Thyroid gland (tissue), 4 donors: ENCODE results near the gene ABCB8. TPM values are rescaled to one million over a fixed set of nuclear protein-coding genes. Genes with fewer than 3 reads are reported as not detected.

Experiments used
- DNase-seq, 2 donors: peaks; one replicate each; pipeline ENCODE4 v3.0.0-alpha.2; 2019
- H3K27ac ChIP-seq, 3 donors: fragments of 200-600 bp; sonication (generic); 1 replicate in 2 of 3; 2 replicates in 1 of 3; pipeline ENCODE4 v1.5.1; 2016 to 2019; ENCODE audit warnings: mild to moderate bottlenecking in 1 of 3, moderate library complexity in 1 of 3
- H3K27me3 ChIP-seq: fragments of 200-600 bp; sonication (generic); one replicate; pipeline ENCODE4 v1.5.1; 2019
- H3K36me3 ChIP-seq, 2 donors: fragments of 200-600 bp; sonication (generic); one replicate each; pipeline ENCODE4 v1.5.1; 2016 to 2019
- H3K4me1 ChIP-seq, 2 donors: fragments of 200-600 bp; sonication (generic); one replicate each; pipeline ENCODE4 v1.5.1; 2017 to 2019
- H3K4me3 ChIP-seq, 3 donors: fragments of 200-600 bp; sonication (generic); replicated peaks in 1 of 3; 1 replicate in 2 of 3; 2 replicates in 1 of 3; pipeline ENCODE4 v1.5.1; 2016; ENCODE audit warnings: mild to moderate bottlenecking in 1 of 3
- H3K9me3 ChIP-seq: fragments of 200-600 bp; sonication (generic); one replicate; pipeline ENCODE4 v1.5.1; 2017
- CTCF ChIP-seq, 6 experiments: fragments of 200-600 bp in 3 of 6; fragments of 450-650 bp in 3 of 6; sonication (generic) in 3 of 6; IDR thresholded peaks; one replicate each; pipeline ENCODE4 v1.5.1; 2016 to 2019; ENCODE audit warnings: antibody characterized with exemption in 6 of 6, mild to moderate bottlenecking in 2 of 6, inconsistent platforms in 1 of 6, moderate library complexity in 1 of 6
- POLR2A ChIP-seq, 2 donors: fragments of 450-650 bp; IDR thresholded peaks; one replicate each; pipeline ENCODE4 v1.6.1; 2017; ENCODE audit warnings: antibody characterized with exemption in 2 of 2, mild to moderate bottlenecking in 2 of 2, moderate library complexity in 1 of 2
- WGBS, 2 donors: methylation state at CpG; one replicate each; pipeline ENCODE4 v1.1.5; 2017; 5-methylcytosine and 5-hydroxymethylcytosine counted together
- intact Hi-C: fragments of 100-400 bp; cut with DNase I; formaldehyde crosslinking; loops from one replicate; pipeline ENCODE4 v1.15.1; 2023
- total RNA-seq, 4 donors: library from RNA; depleted of rRNA; stranded (reverse); fragments of >200 nt; gene quantifications; one replicate each; pipeline ENCODE4 v1.2.3, GENCODE V29; 2016

The ABCB8 gene
- total RNA-seq, 4 donors from 2014 or later = 39.0 to 74.2 (median 60.9) TPM

DNA sequence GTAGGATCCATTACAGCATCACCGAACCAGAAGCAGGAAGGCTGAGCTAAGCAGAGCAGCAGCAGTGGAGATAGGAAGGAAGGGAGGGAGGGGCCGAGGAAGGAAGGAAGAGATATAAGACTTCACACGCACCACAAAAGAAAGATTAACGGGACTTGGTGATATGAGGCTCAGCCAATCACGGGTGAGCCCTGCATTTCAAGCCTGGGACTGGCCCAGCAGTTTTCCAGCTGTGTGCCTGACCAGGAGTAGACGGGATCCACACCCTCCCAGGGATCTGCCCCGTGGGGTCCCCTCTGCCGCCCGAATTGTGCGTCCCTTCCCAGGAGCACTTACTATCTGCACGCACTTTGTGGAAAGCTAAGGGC lies 20.1 kb upstream of the ABCB8 start:
- no peaks in the 10 kb centered on the region for H3K36me3 ChIP-seq
- peak overlapping the region in 1 of 3 donors; percentile 2 for H3K27ac ChIP-seq
- H3K9me3 ChIP-seq = no peaks in the 10 kb centered on the region
- no peak for TF ChIP-seq POLR2A (IDR thresholded peaks at IDR 0.05)
- no peak for TF ChIP-seq CTCF (IDR thresholded peaks at IDR 0.05)
- no peak for DNase-seq
- intact Hi-C loops = no loop called here
- no peak overlapping the region for H3K4me3 ChIP-seq
- H3K4me1 ChIP-seq = peaks cover 0 to 23% of the 10 kb centered on the region in 2 donors
- no peaks in the 10 kb centered on the region for H3K27me3 ChIP-seq
- 49 to 62% methylated on average over 11 of the region's 11 CpGs for WGBS, 2 donors

DNA sequence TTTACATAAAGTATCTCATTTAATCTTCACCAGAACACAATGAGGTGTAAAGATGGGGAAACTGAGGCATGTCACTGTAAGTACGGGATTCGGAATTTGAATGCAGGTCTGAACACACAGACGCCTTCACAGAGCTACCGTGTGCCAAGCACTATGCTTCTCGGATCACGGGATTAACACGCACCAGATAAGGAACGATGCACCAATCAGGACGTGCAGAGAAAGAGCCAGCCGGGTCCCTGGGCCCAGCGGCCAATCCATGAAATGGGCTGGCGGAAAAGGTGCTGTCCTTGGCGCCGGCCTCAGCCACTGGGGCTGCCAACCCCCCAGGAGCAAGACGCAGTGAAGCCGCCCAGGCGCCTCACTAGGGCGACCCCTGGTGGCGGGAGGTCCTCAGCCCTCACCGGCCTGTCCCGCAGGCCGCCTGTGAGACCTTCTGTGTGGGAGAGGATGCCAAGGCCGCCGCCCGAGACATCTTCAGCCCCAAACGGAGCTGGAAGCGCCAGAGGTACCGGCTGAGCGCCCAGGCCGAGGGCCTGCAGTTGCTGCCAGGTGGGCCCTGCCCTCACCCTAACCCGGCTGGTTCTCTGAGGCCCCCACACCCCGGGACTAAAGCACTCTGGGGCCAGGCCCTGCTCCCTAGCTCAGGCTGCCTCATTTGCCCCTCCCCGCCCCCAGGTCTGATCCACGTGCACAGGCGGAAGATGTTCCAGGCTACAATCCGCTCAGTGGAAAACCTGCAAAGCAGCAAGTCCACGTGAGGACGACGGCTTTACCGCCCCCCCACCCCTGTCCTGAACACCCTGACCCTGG lies 19.5 kb upstream of the ABCB8 start:
- Histone ChIP-seq H3K4me1 (peaks cover 4 to 29% of the 10 kb centered on the region in 2 donors), H3K36me3 (no peaks in the 10 kb centered on the region), H3K9me3 (no peaks in the 10 kb centered on the region), H3K27ac (peak overlapping the region in 1 of 3 donors; percentile 2), H3K4me3 (no peak overlapping the region), H3K27me3 (peaks cover 4% of the 10 kb centered on the region)
- WGBS, 2 donors = 33 to 60% methylated on average over 21 to 32 of the region's 40 CpGs
- TF ChIP-seq CTCF (IDR thresholded peaks at IDR 0.05) (peak; percentile 36 to 82 (median 60)), POLR2A (IDR thresholded peaks at IDR 0.05) (no peak)
- DNase-seq = peak; percentile 38 to 58
- intact Hi-C loops = no loop called here

- no peaks in the 10 kb centered on the region for H3K9me3 ChIP-seq
- H3K4me1 ChIP-seq = peaks cover 7 to 33% of the 10 kb centered on the region in 2 donors
- no peak overlapping the region for H3K27ac ChIP-seq
- peaks cover 4% of the 10 kb centered on the region for H3K27me3 ChIP-seq
- intact Hi-C loops = no loop called here
- 47 to 63% methylated on average over 2 to 6 of the region's 22 CpGs for WGBS, 2 donors
- no peaks in the 10 kb centered on the region for H3K36me3 ChIP-seq
- no peak for DNase-seq
- TF ChIP-seq CTCF (IDR thresholded peaks at IDR 0.05) (no peak), POLR2A (IDR thresholded peaks at IDR 0.05) (no peak)
- H3K4me3 ChIP-seq = no peak overlapping the region
These were observed 18.8 kb upstream of the ABCB8 start for GRCh38 chr7:151009327-151010036.

DNA sequence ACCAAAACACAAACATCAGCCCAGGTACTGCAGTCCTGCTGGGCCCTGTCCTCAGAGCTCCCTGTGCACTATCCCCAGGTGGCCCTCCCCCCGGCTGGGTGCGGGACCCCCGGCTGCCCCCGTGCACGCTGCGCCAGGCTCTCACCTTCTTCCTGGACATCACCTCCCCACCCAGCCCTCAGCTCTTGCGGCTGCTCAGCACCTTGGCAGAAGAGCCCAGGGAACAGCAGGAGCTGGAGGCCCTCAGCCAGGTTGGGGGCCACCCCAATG lies 18.3 kb upstream of the ABCB8 start:
- Histone ChIP-seq H3K9me3 (no peaks in the 10 kb centered on the region), H3K4me3 (no peak overlapping the region), H3K27ac (no peak overlapping the region), H3K27me3 (peaks cover 4% of the 10 kb centered on the region), H3K36me3 (no peaks in the 10 kb centered on the region), H3K4me1 (peaks cover 7 to 33% of the 10 kb centered on the region in 2 donors)
- TF ChIP-seq POLR2A (IDR thresholded peaks at IDR 0.05) (no peak), CTCF (IDR thresholded peaks at IDR 0.05) (no peak)
- intact Hi-C loops = no loop called here
- 4% methylated on average over 4 of the region's 7 CpGs; no CpG with 5 or more reads in 1 of the 2 donors for WGBS, 2 donors
- DNase-seq = no peak
